Activated CD4-positive, alpha-beta memory T cell treated with anti-CD3 and anti-CD28 coated beads for 36 hours (primary cell): ENCODE measurements around the gene VRK3. TPM values are rescaled to one million over a fixed set of nuclear protein-coding genes. Genes with fewer than 3 reads are reported as not detected.
"Not testable (repeated sequence)": the region's sequence is repeated elsewhere in the genome, so short reads cannot be mapped to it uniquely, and the experiment has no call there.

Experiments used
- CTCF ChIA-PET: fragments of 350-600 bp; sonication (Branson Sonifier 250); formaldehyde crosslinking; loops from one replicate; lab custom pipeline; 2021; ENCODE audit warnings: antibody characterized with exemption, inconsistent platforms; lab: Charles Lee
- POLR2A ChIA-PET: fragments of 350-600 bp; sonication (Branson Sonifier 250); formaldehyde crosslinking; loops from one replicate; lab custom pipeline; 2021; ENCODE audit warnings: antibody characterized with exemption; lab: Charles Lee
- DNase-seq: peaks from one replicate; pipeline ENCODE4 v3.0.0-alpha.2; 2020
- H3K27ac Mint-ChIP-seq: one replicate; pipeline ENCODE4 v1.8.0; 2021; ENCODE audit warnings: mixed read lengths
- H3K27me3 Mint-ChIP-seq: one replicate; pipeline ENCODE4 v1.8.0; 2021; ENCODE audit warnings: mixed read lengths
- H3K36me3 Mint-ChIP-seq: one replicate; pipeline ENCODE4 v1.8.0; 2021; ENCODE audit warnings: mixed read lengths
- H3K4me1 Mint-ChIP-seq: one replicate; pipeline ENCODE4 v1.8.0; 2021; ENCODE audit warnings: low read depth, mixed read lengths
- H3K4me3 Mint-ChIP-seq: one replicate; pipeline ENCODE4 v1.8.0; 2021; ENCODE audit warnings: mild to moderate bottlenecking, mixed read lengths
- H3K9me3 Mint-ChIP-seq: one replicate; pipeline ENCODE4 v1.8.0; 2021; ENCODE audit warnings: mixed read lengths
- intact Hi-C: fragments of 100-400 bp; cut with micrococcal nuclease; formaldehyde crosslinking; loops from one replicate; pipeline ENCODE4 v1.15.1; 2023
- total RNA-seq, 2 experiments: library from RNA; stranded (reverse); gene quantifications; one replicate each; pipeline ENCODE4 v1.2.3, GENCODE V29; 2021

Gene VRK3
- total RNA-seq, 2 experiments from 2014 or later, result 54.4 to 55.8 TPM

DNA sequence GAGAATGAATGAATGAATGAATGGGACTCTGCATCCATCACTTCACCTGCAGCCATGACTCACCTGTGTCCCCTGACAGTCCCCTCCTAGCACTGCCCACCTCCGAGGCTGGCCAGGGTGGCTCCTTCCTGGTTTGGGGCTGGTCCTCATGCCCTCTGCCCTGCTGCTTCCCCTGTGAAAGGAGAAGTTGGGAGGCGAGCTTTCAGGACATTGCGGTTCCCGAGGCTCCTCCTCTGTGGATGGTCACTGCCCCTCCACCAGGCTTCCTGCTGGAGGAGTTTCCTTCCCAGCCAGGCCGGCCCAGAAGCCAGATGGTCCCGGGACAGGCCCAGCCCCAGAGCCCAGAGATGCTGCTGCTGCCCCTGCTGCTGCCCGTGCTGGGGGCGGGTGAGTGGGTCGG, 55.8 kb downstream of the VRK3 start:
- POLR2A ChIA-PET, DNase-seq, H3K27ac Mint-ChIP-seq, H3K36me3 Mint-ChIP-seq, H3K4me1 Mint-ChIP-seq, intact Hi-C loops, CTCF ChIA-PET, H3K9me3 Mint-ChIP-seq, H3K4me3 Mint-ChIP-seq: not testable (repeated sequence)
- H3K27me3 Mint-ChIP-seq, result peaks cover 12% of the 10 kb centered on the region

DNA sequence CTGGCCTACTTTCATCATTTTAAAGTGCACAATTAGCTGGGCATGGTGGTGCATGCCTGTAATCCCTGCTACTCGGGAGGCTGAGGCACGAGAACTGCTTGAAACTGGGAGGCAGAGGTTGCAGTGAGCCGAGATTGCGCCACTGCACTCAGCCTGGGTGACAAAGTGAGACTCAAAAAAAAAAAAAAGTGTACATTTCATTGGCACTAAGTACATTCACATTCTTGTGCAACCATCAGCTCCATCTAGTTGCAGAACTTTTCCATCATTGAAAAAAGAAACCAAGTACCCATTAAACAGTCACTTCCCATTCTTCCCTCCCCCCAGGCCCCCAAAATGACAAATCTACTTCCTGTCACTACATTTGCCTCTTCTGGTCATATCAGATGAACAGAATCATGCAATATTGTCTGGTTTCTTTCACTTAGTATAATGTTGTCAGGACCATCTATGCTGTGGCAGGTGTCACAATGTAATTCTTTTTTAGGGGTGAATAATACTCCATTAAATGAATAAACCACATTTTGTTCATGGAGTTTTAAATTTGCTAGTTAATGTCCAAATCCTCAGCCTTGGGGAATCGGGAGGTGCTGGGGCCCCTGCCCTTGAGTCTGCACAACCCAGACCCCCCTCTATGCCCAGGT, 56.8 kb downstream of the VRK3 start:
- Mint-ChIP-seq H3K27ac (no peak overlapping the region), H3K27me3 (peaks cover 13% of the 10 kb centered on the region), H3K4me1 (no peaks in the 10 kb centered on the region), H3K4me3 (no peak overlapping the region), H3K36me3 (no peaks in the 10 kb centered on the region), H3K9me3 (no peaks in the 10 kb centered on the region)
- ChIA-PET POLR2A (no interaction called here), CTCF (interaction anchor here (0.6 kb wide), 1 partner anchor 49 kb away, joined by 3 read pairs; no protein-coding TSS in a partner anchor)
- intact Hi-C loops, result no loop called here
- no peak for DNase-seq

DNA sequence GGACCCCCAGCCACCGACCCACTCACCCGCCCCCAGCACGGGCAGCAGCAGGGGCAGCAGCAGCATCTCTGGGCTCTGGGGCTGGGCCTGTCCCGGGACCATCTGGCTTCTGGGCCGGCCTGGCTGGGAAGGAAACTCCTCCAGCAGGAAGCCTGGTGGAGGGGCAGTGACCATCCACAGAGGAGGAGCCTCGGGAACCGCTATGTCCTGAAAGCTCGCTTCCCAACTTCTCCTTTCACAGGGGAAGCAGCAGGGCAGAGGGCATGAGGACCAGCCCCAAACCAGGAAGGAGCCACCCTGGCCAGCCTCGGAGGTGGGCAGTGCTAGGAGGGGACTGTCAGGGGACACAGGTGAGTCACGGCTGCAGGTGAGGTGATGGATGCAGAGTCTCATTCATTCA, 64.2 kb downstream of the VRK3 start, which contains the start of gene SIGLEC11:
SIGLEC11 (minus strand) TSS at position 193 of the 400 bp plus-strand sequence; CDS start at position 102, 91 bp downstream.
- CTCF ChIA-PET, POLR2A ChIA-PET, H3K9me3 Mint-ChIP-seq: not testable (repeated sequence)

DNA sequence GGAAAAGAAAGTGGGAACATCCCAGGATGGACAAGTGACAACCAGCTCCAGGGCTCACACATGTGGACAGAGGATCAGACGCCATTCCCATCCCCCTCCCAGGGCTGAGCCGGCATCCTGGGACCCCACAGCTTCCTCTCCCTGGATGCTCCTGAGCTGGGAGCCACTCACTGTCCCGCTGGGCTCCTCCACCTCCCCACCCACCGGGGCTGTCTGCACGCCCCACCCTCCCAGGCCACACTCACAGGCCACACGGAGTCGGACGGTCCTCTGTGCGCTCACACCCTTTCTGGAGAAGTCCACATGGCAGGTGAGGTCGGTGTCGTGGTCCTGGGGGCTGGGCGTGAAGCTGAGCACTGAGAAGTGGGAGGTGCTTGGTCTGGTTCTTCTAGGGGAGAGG, 65.3 kb downstream of the VRK3 start:
- H3K27ac Mint-ChIP-seq, CTCF ChIA-PET, H3K4me3 Mint-ChIP-seq, intact Hi-C loops, DNase-seq, H3K4me1 Mint-ChIP-seq, H3K36me3 Mint-ChIP-seq, POLR2A ChIA-PET, H3K27me3 Mint-ChIP-seq, H3K9me3 Mint-ChIP-seq: not testable (repeated sequence)

More for the DNA sequence above, 64.2 kb downstream of the VRK3 start, which contains the start of gene SIGLEC11:
- H3K36me3 Mint-ChIP-seq, DNase-seq, H3K4me1 Mint-ChIP-seq, H3K4me3 Mint-ChIP-seq, intact Hi-C loops, H3K27me3 Mint-ChIP-seq, H3K27ac Mint-ChIP-seq: not testable (repeated sequence)

DNA sequence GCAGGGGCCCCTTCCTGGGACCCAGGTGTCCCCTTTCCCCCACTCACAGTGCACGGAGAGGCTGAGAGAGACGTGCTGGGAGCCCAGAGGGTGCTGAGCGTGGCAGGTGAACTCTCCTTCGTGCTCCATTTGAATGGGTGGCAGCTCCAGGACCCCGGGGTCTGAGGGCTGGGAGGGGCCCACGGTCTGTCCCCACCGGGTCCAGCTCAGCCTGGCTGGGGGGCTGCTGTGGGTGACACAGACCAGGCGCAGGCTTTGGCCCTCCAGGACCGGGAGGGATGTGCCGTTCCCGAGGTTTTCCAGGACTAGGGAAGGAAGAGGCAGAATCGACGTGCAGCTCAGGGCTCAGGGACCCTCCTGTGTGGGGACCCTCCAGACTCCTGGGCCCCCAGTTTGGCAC, 66.6 kb downstream of the VRK3 start:
- H3K9me3 Mint-ChIP-seq, H3K27ac Mint-ChIP-seq, H3K36me3 Mint-ChIP-seq, H3K4me3 Mint-ChIP-seq, DNase-seq, POLR2A ChIA-PET, H3K4me1 Mint-ChIP-seq, CTCF ChIA-PET, intact Hi-C loops: not testable (repeated sequence)
- peaks cover 12% of the 10 kb centered on the region for H3K27me3 Mint-ChIP-seq

DNA sequence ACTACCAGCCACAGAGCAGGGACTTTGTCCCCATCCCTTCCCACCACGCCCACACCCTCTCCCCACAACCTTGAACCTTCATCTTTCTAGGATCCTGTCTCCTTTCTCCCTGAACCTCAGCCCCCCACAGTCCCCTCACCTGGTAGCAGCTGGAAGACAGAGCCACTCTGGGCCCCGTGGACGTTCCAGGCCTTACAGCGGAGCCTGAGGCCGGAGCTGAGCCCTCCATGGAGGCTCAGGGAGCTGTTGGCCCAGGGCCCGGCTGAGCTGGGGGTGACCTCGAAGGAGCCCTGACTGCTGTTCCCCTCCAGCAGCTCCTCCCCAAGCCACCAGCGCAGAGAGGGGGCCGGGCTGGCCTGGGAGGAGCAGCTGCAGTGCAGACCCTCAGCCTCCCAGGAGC, 67.0 kb downstream of the VRK3 start:
- CTCF ChIA-PET, H3K27ac Mint-ChIP-seq, DNase-seq, H3K36me3 Mint-ChIP-seq, intact Hi-C loops, H3K4me3 Mint-ChIP-seq, H3K4me1 Mint-ChIP-seq, H3K9me3 Mint-ChIP-seq: not testable (repeated sequence)
- H3K27me3 Mint-ChIP-seq, result peaks cover 13% of the 10 kb centered on the region
- POLR2A ChIA-PET, result interaction anchor here (0.6 kb wide), 1 partner anchor 88 kb away, joined by 3 read pairs; no protein-coding TSS in a partner anchor

DNA sequence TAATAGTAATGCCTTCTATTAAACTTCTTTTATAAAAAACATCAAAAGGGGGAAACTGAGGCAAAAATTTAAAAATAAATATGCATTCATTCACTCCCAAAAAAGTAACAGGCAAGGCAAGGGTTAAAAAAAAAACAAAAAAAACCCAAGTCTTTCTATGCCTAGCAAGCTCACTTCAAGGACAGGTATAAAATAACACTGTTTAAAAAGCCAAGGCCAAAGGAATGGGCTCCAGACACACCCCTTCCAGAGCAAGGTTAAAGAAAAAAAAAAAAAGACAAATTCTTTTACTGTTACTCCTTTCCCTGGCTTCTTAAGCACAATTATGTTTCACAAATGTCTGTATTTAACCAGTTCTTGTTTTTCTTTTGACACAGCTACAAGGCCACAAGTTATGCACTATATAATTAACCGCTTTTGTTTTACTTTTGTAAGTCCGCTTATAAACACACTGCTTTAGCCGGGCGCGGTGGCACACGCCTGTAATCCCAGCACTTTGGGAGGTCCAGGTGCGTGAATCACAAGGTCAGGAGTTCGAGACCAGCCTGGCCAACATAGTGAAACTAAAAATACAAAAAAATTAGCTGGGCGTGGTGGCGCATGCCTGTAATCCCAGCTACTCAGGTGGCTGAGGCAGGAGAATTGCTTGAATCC, 67.8 kb downstream of the VRK3 start:
- Mint-ChIP-seq H3K4me3 (no peak overlapping the region), H3K36me3 (no peaks in the 10 kb centered on the region), H3K27me3 (peaks cover 13% of the 10 kb centered on the region), H3K9me3 (peaks cover 3% of the 10 kb centered on the region), H3K4me1 (peaks cover 3% of the 10 kb centered on the region), H3K27ac (no peak overlapping the region)
- ChIA-PET CTCF (interaction anchor here (0.6 to 1.0 kb wide), 2 partner anchors 240 to 1211 kb away, joined by 3 to 5 read pairs; no protein-coding TSS in a partner anchor), POLR2A (no interaction called here)
- intact Hi-C loops, result no loop called here
- no peak for DNase-seq

DNA sequence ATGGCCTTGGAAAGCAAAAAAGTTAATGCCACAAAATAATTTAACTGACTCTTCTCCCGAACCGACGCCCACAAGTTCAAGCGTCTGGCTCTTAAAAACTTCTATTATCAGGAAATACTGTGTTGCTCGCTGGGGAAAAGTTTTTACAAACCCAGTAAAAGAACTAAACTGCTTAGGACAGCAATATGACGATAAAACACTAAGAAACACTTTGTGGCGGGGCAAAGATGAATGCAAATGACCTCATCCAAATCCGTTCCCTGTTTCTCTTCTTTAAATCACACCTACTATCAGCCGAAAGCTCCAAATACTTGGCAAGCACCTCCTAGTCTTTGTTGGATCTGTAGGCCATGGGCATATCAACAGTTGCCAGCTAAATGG, 69.1 kb downstream of the VRK3 start:
- no peak for DNase-seq
- H3K4me1 Mint-ChIP-seq, result peaks cover 3% of the 10 kb centered on the region
- ChIA-PET POLR2A (no interaction called here), CTCF (interaction anchor here (0.7 to 10.5 kb wide), 2 partner anchors 19 to 105 kb away, joined by 3 to 48 read pairs; no protein-coding TSS in a partner anchor)
- intact Hi-C loops, result no loop called here
- H3K27me3 Mint-ChIP-seq, result peaks cover 10% of the 10 kb centered on the region
- no peak overlapping the region for H3K4me3 Mint-ChIP-seq
- peaks cover under 1% of the 10 kb centered on the region for H3K9me3 Mint-ChIP-seq
- H3K27ac Mint-ChIP-seq, result no peak overlapping the region
- H3K36me3 Mint-ChIP-seq, result no peaks in the 10 kb centered on the region

DNA sequence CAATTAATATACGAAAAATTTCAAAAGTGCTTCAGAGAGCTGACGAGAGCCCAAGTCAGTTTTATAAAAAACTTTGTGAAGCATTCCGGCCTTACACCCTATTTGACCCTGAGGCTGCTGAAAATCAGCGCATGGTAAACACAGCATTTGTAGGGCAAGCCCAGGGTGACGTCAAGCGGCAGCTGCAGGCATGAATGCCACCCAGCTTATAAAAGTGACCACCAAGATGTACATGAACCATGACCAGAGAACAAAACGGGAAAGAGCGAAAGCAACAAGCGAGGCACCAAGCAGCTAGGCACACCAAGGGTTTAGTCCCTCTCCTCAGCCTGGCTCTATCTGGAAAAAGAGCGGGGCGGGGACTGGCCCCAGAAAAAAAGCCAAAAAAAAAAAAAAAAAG, 70.2 kb downstream of the VRK3 start:
- Mint-ChIP-seq H3K4me3 (no peak overlapping the region), H3K4me1 (peaks cover 3% of the 10 kb centered on the region), H3K27ac (no peak overlapping the region), H3K27me3 (peaks cover 17% of the 10 kb centered on the region), H3K9me3 (no peaks in the 10 kb centered on the region), H3K36me3 (no peaks in the 10 kb centered on the region)
- ChIA-PET POLR2A (no interaction called here), CTCF (interaction anchor here (10.5 kb wide), 1 partner anchor 18 kb away, joined by 48 read pairs; no protein-coding TSS in a partner anchor)
- DNase-seq, result no peak
- intact Hi-C loops, result no loop called here

DNA sequence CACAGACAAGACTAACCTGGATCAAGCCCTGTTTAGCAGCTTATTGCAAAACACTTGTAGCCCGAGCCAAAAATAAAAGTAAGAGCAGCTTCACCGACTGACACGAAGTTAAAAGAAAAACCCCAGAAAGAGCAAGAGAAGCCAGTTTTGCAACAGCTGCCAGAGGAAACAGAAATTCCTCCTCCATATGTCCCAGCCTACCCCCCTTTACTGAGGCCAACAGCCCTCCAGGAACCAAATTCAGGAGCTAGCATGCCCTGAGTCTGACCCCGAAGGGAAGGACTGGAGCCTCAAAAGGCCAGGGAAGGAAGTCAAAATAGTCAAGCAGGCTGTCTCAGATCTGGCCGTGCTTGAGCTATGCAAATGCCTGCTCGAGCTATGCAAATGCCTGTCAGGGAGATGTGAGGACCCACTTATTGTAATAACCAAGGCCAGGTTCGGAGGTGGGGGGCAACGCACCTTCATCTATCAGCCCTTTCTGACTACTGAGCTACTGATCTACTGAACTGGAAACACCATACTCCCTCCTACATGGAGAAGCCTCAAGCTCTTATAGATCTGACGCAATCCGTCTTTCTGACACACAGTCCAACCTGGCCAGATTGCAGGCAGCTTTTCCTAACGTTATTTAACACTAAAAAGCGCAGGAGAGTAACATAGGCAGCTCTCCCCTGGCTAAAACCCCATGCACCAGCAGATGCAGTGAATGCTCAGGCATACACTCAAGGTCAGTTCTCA, 70.9 kb downstream of the VRK3 start:
- Mint-ChIP-seq H3K4me3 (no peak overlapping the region), H3K27me3 (peaks cover 17% of the 10 kb centered on the region), H3K9me3 (no peaks in the 10 kb centered on the region), H3K4me1 (peaks cover 3% of the 10 kb centered on the region), H3K27ac (no peak overlapping the region), H3K36me3 (no peaks in the 10 kb centered on the region)
- intact Hi-C loops, result no loop called here
- DNase-seq, result no peak
- ChIA-PET CTCF (interaction anchor here (1.0 to 10.5 kb wide), 2 partner anchors 17 to 31 kb away, joined by 3 to 48 read pairs; no protein-coding TSS in a partner anchor), POLR2A (no interaction called here)

DNA sequence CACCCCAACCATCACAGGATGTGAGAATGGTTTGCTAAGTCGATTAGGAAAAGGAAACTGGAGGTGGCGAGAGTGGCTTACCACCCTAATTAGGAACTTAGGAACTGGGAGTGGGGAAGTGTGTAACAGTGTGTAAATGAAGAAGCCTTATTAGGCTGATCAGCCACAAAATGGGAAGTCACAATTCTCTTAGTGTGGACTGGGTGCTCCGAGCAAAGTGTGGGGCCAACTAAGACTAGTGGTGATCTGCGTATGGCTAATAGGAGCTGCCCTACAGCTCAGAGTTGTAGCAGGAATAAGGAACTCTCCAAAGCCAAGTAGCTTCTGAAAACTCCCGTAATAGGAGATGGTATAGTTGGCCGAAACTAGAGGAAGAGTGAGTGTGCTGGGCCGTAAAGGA, 71.8 kb downstream of the VRK3 start:
- peaks cover 19% of the 10 kb centered on the region for H3K27me3 Mint-ChIP-seq
- no peak for DNase-seq
- H3K4me3 Mint-ChIP-seq, result no peak overlapping the region
- POLR2A ChIA-PET, result no interaction called here
- no peaks in the 10 kb centered on the region for H3K36me3 Mint-ChIP-seq
- intact Hi-C loops, result no loop called here
- peaks cover 3% of the 10 kb centered on the region for H3K4me1 Mint-ChIP-seq
- no peak overlapping the region for H3K27ac Mint-ChIP-seq
- CTCF ChIA-PET, result interaction anchor here (1.0 to 10.5 kb wide), 3 partner anchors 16 to 32 kb away, joined by 3 to 48 read pairs (median 4); no protein-coding TSS in a partner anchor
- no peaks in the 10 kb centered on the region for H3K9me3 Mint-ChIP-seq

DNA sequence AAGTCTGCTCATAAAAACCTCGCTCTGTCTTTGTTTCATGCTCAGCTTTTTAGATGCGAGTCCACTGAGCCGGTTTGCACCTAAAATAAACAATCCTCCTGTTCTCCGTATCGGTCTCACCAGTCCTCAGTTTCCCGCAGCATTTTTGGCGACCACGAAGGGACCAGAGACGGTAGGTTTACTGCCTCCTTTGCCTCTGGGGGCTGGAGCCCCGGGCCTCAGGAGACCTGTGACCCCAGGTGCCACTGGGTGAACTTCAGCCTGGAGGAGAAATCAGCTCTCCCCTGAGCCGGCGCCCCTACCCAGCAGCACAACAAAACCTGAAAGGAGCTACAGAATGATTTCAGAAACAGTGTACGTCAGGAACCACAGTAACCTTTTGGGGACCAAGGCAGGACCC, 72.3 kb downstream of the VRK3 start:
- intact Hi-C loops, result no loop called here
- Mint-ChIP-seq H3K27me3 (peaks cover 19% of the 10 kb centered on the region), H3K27ac (no peak overlapping the region), H3K4me3 (no peak overlapping the region), H3K36me3 (no peaks in the 10 kb centered on the region), H3K9me3 (no peaks in the 10 kb centered on the region), H3K4me1 (peaks cover 3% of the 10 kb centered on the region)
- CTCF ChIA-PET, result interaction anchor here (1.1 to 10.5 kb wide), 2 partner anchors 16 to 30 kb away, joined by 4 to 48 read pairs; no protein-coding TSS in a partner anchor
- POLR2A ChIA-PET, result no interaction called here
- DNase-seq, result no peak
